H9 (cell line): ENCODE data around the gene FANCI. TPM values are rescaled to one million over a fixed set of nuclear protein-coding genes. Genes with fewer than 3 reads are reported as not detected.

Experiments used
- DNase-seq: peaks from one replicate; pipeline ENCODE4 v3.0.0-alpha.2; 2017
- H2AFZ ChIP-seq: one replicate; pipeline ENCODE4 v1.6.1; 2013; ENCODE audit warnings: mild to moderate bottlenecking, low read length, control low read depth, moderate library complexity
- H2AK5ac ChIP-seq: 2 replicates; pipeline ENCODE4 v1.6.1; 2013; ENCODE audit warnings: low read length, control low read depth, mixed read lengths; ENCODE audit not compliant: insufficient read length
- H2BK120ac ChIP-seq: one replicate; pipeline ENCODE4 v1.6.1; 2013; ENCODE audit warnings: low read depth, mild to moderate bottlenecking, low read length, control low read depth, inconsistent platforms; ENCODE audit not compliant: poor library complexity, severe bottlenecking
- H2BK12ac ChIP-seq: 2 replicates; pipeline ENCODE4 v1.6.1; 2013; ENCODE audit warnings: low read length, control low read depth, mixed read lengths, low read depth; ENCODE audit not compliant: insufficient read length
- H2BK15ac ChIP-seq: 2 replicates; pipeline ENCODE4 v1.6.1; 2013; ENCODE audit warnings: low read depth, low read length, control low read depth
- H2BK20ac ChIP-seq: one replicate; pipeline ENCODE4 v1.6.1; 2013; ENCODE audit warnings: low read depth, mild to moderate bottlenecking, low read length, control low read depth, inconsistent platforms; ENCODE audit not compliant: poor library complexity, severe bottlenecking
- H2BK5ac ChIP-seq: 2 replicates; pipeline ENCODE4 v1.6.1; 2013; ENCODE audit warnings: low read length, control low read depth, mixed read lengths; ENCODE audit not compliant: insufficient read length
- H3K14ac ChIP-seq: 2 replicates; pipeline ENCODE4 v1.6.1; 2013; ENCODE audit warnings: low read length, control low read depth; ENCODE audit not compliant: insufficient read depth
- H3K18ac ChIP-seq: 2 replicates; pipeline ENCODE4 v1.6.1; 2013; ENCODE audit warnings: low read depth, mild to moderate bottlenecking, mixed read lengths, low read length, control low read depth; ENCODE audit not compliant: insufficient read length
- H3K23ac ChIP-seq: 2 replicates; pipeline ENCODE4 v1.6.1; 2013; ENCODE audit warnings: low read length, control low read depth, mixed read lengths, low read depth; ENCODE audit not compliant: insufficient read length
- H3K23me2 ChIP-seq: 2 replicates; pipeline ENCODE4 v1.6.1; 2013; ENCODE audit warnings: low read depth, mild to moderate bottlenecking, mixed read lengths, low read length, control low read depth; ENCODE audit not compliant: insufficient read length, poor library complexity, severe bottlenecking
- H3K27ac ChIP-seq: 2 replicates; pipeline ENCODE4 v1.5.1; 2013; ENCODE audit warnings: low read length, control low read depth, mixed read lengths, low read depth; ENCODE audit not compliant: insufficient read length
- H3K27me3 ChIP-seq: 2 replicates; pipeline ENCODE4 v1.6.1; 2013; ENCODE audit warnings: low read length, control low read depth, inconsistent platforms; ENCODE audit not compliant: insufficient read depth
- H3K4ac ChIP-seq: 2 replicates; pipeline ENCODE4 v1.6.1; 2013; ENCODE audit warnings: low read depth, mild to moderate bottlenecking, control low read depth, inconsistent platforms, low read length, moderate library complexity
- H3K4me1 ChIP-seq: 2 replicates; pipeline ENCODE4 v1.6.1; 2013; ENCODE audit warnings: low read length, control low read depth, inconsistent platforms; ENCODE audit not compliant: insufficient read depth
- H3K4me2 ChIP-seq: 2 replicates; pipeline ENCODE4 v1.6.1; 2013; ENCODE audit warnings: low read length, control low read depth, mixed read lengths; ENCODE audit not compliant: insufficient read length, insufficient read depth
- H3K56ac ChIP-seq: 2 replicates; pipeline ENCODE4 v1.6.1; 2013; ENCODE audit warnings: low read depth, mild to moderate bottlenecking, mixed read lengths, low read length, control low read depth; ENCODE audit not compliant: insufficient read length
- H3K79me1 ChIP-seq: 2 replicates; pipeline ENCODE4 v1.6.1; 2013; ENCODE audit warnings: low read depth, mild to moderate bottlenecking, moderate library complexity, low read length, control low read depth, inconsistent platforms; ENCODE audit not compliant: insufficient read depth, poor library complexity, severe bottlenecking
- H3K79me2 ChIP-seq: 2 replicates; pipeline ENCODE4 v1.6.1; 2013; ENCODE audit warnings: low read length, control low read depth, inconsistent platforms; ENCODE audit not compliant: insufficient read depth
- H3K9ac ChIP-seq: 2 replicates; pipeline ENCODE4 v1.6.1; 2013; ENCODE audit warnings: low read length, control low read depth, mixed read lengths; ENCODE audit not compliant: insufficient read length; ENCODE audit errors: extremely low read depth
- H3K9me3 ChIP-seq: one replicate; pipeline ENCODE4 v1.6.1; 2013; ENCODE audit warnings: low read depth, low read length, inconsistent platforms; ENCODE audit not compliant: control insufficient read depth
- H3T11ph ChIP-seq: one replicate; pipeline ENCODE4 v1.6.1; 2013; ENCODE audit warnings: mild to moderate bottlenecking, low read length, control low read depth, inconsistent platforms
- H4K20me1 ChIP-seq: one replicate; pipeline ENCODE4 v1.6.1; 2013; ENCODE audit not compliant: control insufficient read depth, insufficient read length, insufficient read depth
- H4K5ac ChIP-seq: 2 replicates; pipeline ENCODE4 v1.6.1; 2013; ENCODE audit warnings: low read depth, mild to moderate bottlenecking, mixed read lengths, low read length, control low read depth; ENCODE audit not compliant: insufficient read length
- H4K8ac ChIP-seq: replicated peaks from 2 replicates; pipeline ENCODE4 v1.6.1; 2013; ENCODE audit warnings: low read length, control low read depth, mixed read lengths, low read depth; ENCODE audit not compliant: insufficient read length
- H4K91ac ChIP-seq: 2 replicates; pipeline ENCODE4 v1.6.1; 2013; ENCODE audit warnings: low read depth, mild to moderate bottlenecking, moderate library complexity, mixed read lengths, low read length, control low read depth; ENCODE audit not compliant: insufficient read length
- H3K27ac Mint-ChIP-seq, 3 experiments: 2 replicates in 2 of 3; 3 replicates in 1 of 3; pipeline ENCODE4 v1.8.0; 2020 to 2021; ENCODE audit warnings: mixed read lengths in 3 of 3, mild to moderate bottlenecking in 1 of 3, moderate library complexity in 1 of 3
- H3K27me3 Mint-ChIP-seq: 2 replicates; pipeline ENCODE4 v1.8.0; 2021; ENCODE audit warnings: low read depth, mild to moderate bottlenecking, moderate library complexity, mixed read lengths
- H3K36me3 Mint-ChIP-seq, 3 experiments: 2 replicates in 2 of 3; 3 replicates in 1 of 3; pipeline ENCODE4 v1.8.0; 2020 to 2021; ENCODE audit warnings: low read depth in 3 of 3, mixed read lengths in 3 of 3; ENCODE audit not compliant: insufficient read depth in 1 of 3
- H3K4me1 Mint-ChIP-seq, 2 experiments: 2 replicates each; pipeline ENCODE4 v1.8.0; 2020; ENCODE audit warnings: mixed read lengths in 2 of 2
- H3K4me3 Mint-ChIP-seq, 2 experiments: 2 replicates in 1 of 2; 3 replicates in 1 of 2; pipeline ENCODE4 v1.8.0; 2020 to 2021; ENCODE audit warnings: mild to moderate bottlenecking in 2 of 2, mixed read lengths in 2 of 2, moderate library complexity in 1 of 2
- H3K9me3 Mint-ChIP-seq, 2 experiments: 2 replicates in 1 of 2; 3 replicates in 1 of 2; pipeline ENCODE4 v1.8.0; 2020; ENCODE audit warnings: mild to moderate bottlenecking in 2 of 2, mixed read lengths in 2 of 2, moderate library complexity in 1 of 2
- WGBS: extraction: QIAGEN DNeasy Blood & Tissue Kit; methylation state at CpG from one replicate; pipeline ENCODE4 v1.1.7; 2013; ENCODE audit warnings: missing lambda C conversion rate, low lambda C conversion rate, mixed read lengths; ENCODE audit not compliant: insufficient read length; ENCODE audit errors: extremely low coverage; 5-methylcytosine and 5-hydroxymethylcytosine counted together
- total RNA-seq: library from RNA; stranded (reverse); gene quantifications from 2 replicates; pipeline ENCODE4 v1.2.1, GENCODE V29; 2021
- TF ChIP-seq, protein P1 (sequence below): fragments of 200-600 bp; sonication (generic); conservative IDR thresholded peaks from 3 replicates; pipeline ENCODE4 v1.8.0; 2021; ENCODE audit warnings: antibody characterized with exemption, mild to moderate bottlenecking

Gene FANCI
- total RNA-seq, 1 experiment from 2014 or later: 106 TPM

- Mint-ChIP-seq H3K4me1 (peaks cover under 1 to 3% of the 10 kb centered on the region in 2 experiments; a peak in 3 of 4 replicates), H3K36me3 (no peaks in the 10 kb centered on the region), H3K27me3 (peaks cover 1% of the 10 kb centered on the region), H3K4me3 (no peak overlapping the region), H3K9me3 (no peaks in the 10 kb centered on the region), H3K27ac (no peak overlapping the region; a peak in 1 of 7 replicates)
- Histone ChIP-seq H2AFZ (no peak overlapping the region), H3K27me3 (no peaks in the 10 kb centered on the region), H2BK120ac (no peak overlapping the region), H3K4ac (no peak overlapping the region), H2BK12ac (no peak overlapping the region), H3K79me2 (no peaks in the 10 kb centered on the region), H3K9me3 (no peaks in the 10 kb centered on the region), H3T11ph (no peak overlapping the region), H3K27ac (no peak overlapping the region), H2BK15ac (no peak overlapping the region), H4K91ac (no peak overlapping the region), H2BK20ac (no peak overlapping the region), H4K8ac (no peak overlapping the region), H2AK5ac (no peak overlapping the region), H2BK5ac (no peak overlapping the region), H4K20me1 (no peaks in the 10 kb centered on the region), H4K5ac (no peak overlapping the region), H3K56ac (no peak overlapping the region), H3K79me1 (no peaks in the 10 kb centered on the region), H3K14ac (no peak overlapping the region), H3K9ac (no peak overlapping the region), H3K18ac (no peak overlapping the region), H3K23me2 (no peaks in the 10 kb centered on the region), H3K23ac (no peak overlapping the region), H3K4me2 (no peak overlapping the region), H3K4me1 (no peaks in the 10 kb centered on the region)
- no CpG with 5 or more reads among the region's 5 CpGs for WGBS
- DNase-seq: no peak
- TF ChIP-seq, protein P1, sequence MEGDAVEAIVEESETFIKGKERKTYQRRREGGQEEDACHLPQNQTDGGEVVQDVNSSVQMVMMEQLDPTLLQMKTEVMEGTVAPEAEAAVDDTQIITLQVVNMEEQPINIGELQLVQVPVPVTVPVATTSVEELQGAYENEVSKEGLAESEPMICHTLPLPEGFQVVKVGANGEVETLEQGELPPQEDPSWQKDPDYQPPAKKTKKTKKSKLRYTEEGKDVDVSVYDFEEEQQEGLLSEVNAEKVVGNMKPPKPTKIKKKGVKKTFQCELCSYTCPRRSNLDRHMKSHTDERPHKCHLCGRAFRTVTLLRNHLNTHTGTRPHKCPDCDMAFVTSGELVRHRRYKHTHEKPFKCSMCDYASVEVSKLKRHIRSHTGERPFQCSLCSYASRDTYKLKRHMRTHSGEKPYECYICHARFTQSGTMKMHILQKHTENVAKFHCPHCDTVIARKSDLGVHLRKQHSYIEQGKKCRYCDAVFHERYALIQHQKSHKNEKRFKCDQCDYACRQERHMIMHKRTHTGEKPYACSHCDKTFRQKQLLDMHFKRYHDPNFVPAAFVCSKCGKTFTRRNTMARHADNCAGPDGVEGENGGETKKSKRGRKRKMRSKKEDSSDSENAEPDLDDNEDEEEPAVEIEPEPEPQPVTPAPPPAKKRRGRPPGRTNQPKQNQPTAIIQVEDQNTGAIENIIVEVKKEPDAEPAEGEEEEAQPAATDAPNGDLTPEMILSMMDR: no peak
Observed at GRCh38 chr15:89211678-89212170, 32.1 kb upstream of the FANCI start.
